ENCODE data around the gene ZBTB5. TPM values are rescaled to one million over a fixed set of nuclear protein-coding genes. Genes with fewer than 3 reads are reported as not detected.
"Not testable (repeated sequence)": the region's sequence is repeated elsewhere in the genome, so short reads cannot be mapped to it uniquely, and the experiment has no call there.

Gene ZBTB5, protein sequence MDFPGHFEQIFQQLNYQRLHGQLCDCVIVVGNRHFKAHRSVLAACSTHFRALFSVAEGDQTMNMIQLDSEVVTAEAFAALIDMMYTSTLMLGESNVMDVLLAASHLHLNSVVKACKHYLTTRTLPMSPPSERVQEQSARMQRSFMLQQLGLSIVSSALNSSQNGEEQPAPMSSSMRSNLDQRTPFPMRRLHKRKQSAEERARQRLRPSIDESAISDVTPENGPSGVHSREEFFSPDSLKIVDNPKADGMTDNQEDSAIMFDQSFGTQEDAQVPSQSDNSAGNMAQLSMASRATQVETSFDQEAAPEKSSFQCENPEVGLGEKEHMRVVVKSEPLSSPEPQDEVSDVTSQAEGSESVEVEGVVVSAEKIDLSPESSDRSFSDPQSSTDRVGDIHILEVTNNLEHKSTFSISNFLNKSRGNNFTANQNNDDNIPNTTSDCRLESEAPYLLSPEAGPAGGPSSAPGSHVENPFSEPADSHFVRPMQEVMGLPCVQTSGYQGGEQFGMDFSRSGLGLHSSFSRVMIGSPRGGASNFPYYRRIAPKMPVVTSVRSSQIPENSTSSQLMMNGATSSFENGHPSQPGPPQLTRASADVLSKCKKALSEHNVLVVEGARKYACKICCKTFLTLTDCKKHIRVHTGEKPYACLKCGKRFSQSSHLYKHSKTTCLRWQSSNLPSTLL
- total RNA-seq (10 to 100 TPM in 1 of 2 donors, 1 to 10 TPM in 1; 9.6 to 21.9 TPM), polyA plus RNA-seq (1 to 10 TPM; 3.2 to 6.9 TPM)
- long read RNA-seq, donor 1, full-length matches to known transcripts, result 7 of 7 reads
- long read RNA-seq, donor 1, partial matches to known transcripts, result 0 of 7 reads
- long read RNA-seq, donor 1, other reads (novel, unspliced or antisense), result 0 of 7 reads
- long read RNA-seq, donor 2, full-length matches to known transcripts, result 3 of 3 reads
- long read RNA-seq, donor 2, partial matches to known transcripts, result 0 of 3 reads
- long read RNA-seq, donor 2, other reads (novel, unspliced or antisense), result 0 of 3 reads
- long read RNA-seq, donor 3, full-length matches to known transcripts, result 4 of 4 reads
- long read RNA-seq, donor 3, partial matches to known transcripts, result 0 of 4 reads
- long read RNA-seq, donor 3, other reads (novel, unspliced or antisense), result 0 of 4 reads
- long read RNA-seq, donor 4, full-length matches to known transcripts, result 4 of 4 reads
- long read RNA-seq, donor 4, partial matches to known transcripts, result 0 of 4 reads
- long read RNA-seq, donor 4, other reads (novel, unspliced or antisense), result 0 of 4 reads
- long read RNA-seq, donor 5, full-length matches to known transcripts, result 10 of 16 reads
- long read RNA-seq, donor 5, partial matches to known transcripts, result 6 of 16 reads
- long read RNA-seq, donor 5, other reads (novel, unspliced or antisense), result 0 of 16 reads

DNA sequence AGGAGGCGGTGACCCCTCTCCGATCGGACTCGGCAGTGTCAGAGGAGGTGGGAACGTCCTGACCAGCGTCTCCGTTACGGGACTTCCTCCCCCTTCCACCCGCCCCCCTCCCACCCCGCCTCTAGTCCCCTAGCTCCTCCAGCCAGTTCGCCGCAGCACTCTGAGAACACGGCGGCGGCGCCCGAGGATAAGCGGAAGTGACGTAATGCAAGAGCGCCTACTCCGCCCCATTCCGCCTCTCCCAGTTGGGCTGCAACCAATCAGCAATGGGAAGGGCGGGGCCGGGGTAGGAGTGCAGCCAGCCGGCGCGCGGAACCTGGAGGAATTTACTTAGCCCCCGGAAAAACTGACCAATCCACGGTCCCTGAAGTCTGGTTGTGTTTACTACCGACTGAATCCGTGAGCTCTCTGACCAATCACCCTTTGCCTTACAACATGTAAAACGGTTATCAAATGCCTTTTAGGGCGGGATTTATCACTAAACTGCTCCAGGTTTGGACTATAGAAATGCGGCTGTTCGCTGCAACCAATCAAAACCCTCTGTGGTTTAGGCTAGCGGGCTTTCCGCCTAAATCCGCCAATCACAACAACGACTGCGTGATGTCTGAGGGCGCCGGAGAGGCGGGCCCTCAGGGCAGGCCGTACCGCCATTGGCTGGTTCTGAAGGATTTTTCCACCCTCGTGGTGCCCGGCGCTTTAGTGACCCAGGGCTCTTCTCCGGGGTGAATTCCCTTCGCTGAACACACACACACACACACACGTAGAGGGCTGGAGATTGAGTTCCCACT lies at the start of gene ZBTB5:
Gene ZBTB5 (minus strand): TSS at position 202 of the 788 bp plus-strand sequence. CDS start 22,899 bp downstream, outside the sequence.
- Histone ChIP-seq H3K27ac (ENCODE audit: low read depth in 1 of 2, low read length in 1 of 2) (peak within 1 kb of the TSS; percentile 95 to 99), H3K36me3 (ENCODE audit: control insufficient read depth in 4 of 4, insufficient read depth in 4 of 4, low read length in 4 of 4) (peaks cover 0 to 3% (median 0%) of the 10 kb centered on the region in 4 donors), H3K9ac (ENCODE audit: insufficient read depth in 1 of 2, low read length in 2 of 2) (peak within 1 kb of the TSS; percentile 96 to 99), H3K4me3 (peak within 1 kb of the TSS; percentile 87), H3K9me3 (ENCODE audit: control insufficient read depth in 4 of 4, insufficient read depth in 3 of 4, low read length in 3 of 4) (no peaks in the 10 kb centered on the region), H3K27me3 (ENCODE audit: control insufficient read depth in 3 of 3, insufficient read depth in 3 of 3, low read length in 2 of 3) (no peaks in the 10 kb centered on the region), H3K4me1 (ENCODE audit: control insufficient read depth in 5 of 5, insufficient read depth in 5 of 5, low read length in 5 of 5) (peaks cover 0 to 18% (median 8%) of the 10 kb centered on the region in 5 donors)
- ATAC-seq (ENCODE audit: insufficient read depth, low FRiP score), result peak; percentile 92
- 0% methylated on average over 48 to 52 of the region's 52 CpGs for WGBS, 2 donors
- TF ChIP-seq, protein P1, sequence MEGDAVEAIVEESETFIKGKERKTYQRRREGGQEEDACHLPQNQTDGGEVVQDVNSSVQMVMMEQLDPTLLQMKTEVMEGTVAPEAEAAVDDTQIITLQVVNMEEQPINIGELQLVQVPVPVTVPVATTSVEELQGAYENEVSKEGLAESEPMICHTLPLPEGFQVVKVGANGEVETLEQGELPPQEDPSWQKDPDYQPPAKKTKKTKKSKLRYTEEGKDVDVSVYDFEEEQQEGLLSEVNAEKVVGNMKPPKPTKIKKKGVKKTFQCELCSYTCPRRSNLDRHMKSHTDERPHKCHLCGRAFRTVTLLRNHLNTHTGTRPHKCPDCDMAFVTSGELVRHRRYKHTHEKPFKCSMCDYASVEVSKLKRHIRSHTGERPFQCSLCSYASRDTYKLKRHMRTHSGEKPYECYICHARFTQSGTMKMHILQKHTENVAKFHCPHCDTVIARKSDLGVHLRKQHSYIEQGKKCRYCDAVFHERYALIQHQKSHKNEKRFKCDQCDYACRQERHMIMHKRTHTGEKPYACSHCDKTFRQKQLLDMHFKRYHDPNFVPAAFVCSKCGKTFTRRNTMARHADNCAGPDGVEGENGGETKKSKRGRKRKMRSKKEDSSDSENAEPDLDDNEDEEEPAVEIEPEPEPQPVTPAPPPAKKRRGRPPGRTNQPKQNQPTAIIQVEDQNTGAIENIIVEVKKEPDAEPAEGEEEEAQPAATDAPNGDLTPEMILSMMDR (IDR thresholded peaks at IDR 0.05; ENCODE audit: control extremely low read depth, extremely low read depth), result no peak
- DNase-seq, result peak; percentile 100

DNA sequence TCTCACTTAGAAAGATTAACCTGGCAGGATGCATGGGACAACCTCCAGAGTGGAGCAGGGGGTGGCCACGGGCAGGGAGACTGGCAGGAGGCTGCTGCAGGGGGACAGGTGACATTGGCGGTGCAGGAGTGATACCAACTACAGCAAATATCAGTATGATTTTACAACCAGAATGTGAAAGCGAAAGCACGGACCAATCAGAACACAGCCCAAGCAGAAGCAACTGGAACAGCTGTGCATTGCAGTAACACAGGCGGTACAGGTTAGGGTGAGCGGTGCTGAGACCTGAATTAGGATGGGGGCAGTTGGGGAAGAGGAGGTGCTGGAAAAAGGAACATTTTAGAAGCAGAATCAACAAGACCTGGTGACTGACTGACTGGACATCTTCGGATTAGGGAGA lies 49.7 kb upstream of the ZBTB5 start:
- TF ChIP-seq, protein P1 (IDR thresholded peaks at IDR 0.05; ENCODE audit: control extremely low read depth, extremely low read depth), result no peak
- peaks cover 0 to 17% (median 11%) of the 10 kb centered on the region in 4 donors for H3K36me3 ChIP-seq (ENCODE audit: control insufficient read depth in 4 of 4, insufficient read depth in 4 of 4, low read length in 4 of 4)

DNA sequence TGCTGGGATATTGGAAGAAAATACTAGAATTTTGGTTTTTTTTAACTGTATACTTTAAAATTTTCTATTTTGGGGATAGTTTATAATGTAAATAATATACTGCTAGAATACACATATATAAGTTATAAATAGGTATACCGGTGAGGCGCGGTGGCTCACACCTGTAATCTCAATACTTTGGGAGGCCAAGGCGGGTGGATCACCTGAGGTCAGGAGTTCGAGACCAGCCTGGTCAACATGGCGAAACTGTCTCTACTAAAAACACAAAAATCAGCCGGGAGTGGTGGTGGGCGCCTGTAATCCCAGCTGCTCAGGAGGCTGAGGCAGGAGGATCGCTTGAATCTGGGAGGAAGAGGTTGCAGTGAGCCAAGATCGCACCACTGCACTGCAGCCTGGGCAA lies 49.2 kb upstream of the ZBTB5 start:
- not testable (repeated sequence) for H3K9ac ChIP-seq (ENCODE audit: insufficient read depth in 1 of 2, low read length in 2 of 2); H3K27ac ChIP-seq (ENCODE audit: low read depth in 1 of 2, low read length in 1 of 2); ATAC-seq (ENCODE audit: insufficient read depth, low FRiP score); H3K4me1 ChIP-seq (ENCODE audit: control insufficient read depth in 5 of 5, insufficient read depth in 5 of 5, low read length in 5 of 5); H3K4me3 ChIP-seq; H3K27me3 ChIP-seq (ENCODE audit: control insufficient read depth in 3 of 3, insufficient read depth in 3 of 3, low read length in 2 of 3); DNase-seq; H3K9me3 ChIP-seq (ENCODE audit: control insufficient read depth in 4 of 4, insufficient read depth in 3 of 4, low read length in 3 of 4)
- H3K36me3 ChIP-seq (ENCODE audit: control insufficient read depth in 4 of 4, insufficient read depth in 4 of 4, low read length in 4 of 4), result peaks cover 0 to 17% (median 11%) of the 10 kb centered on the region in 4 donors
- WGBS, 2 donors, result 98 to 99% methylated on average over 10 of the region's 10 CpGs

More for the DNA sequence above, 49.7 kb upstream of the ZBTB5 start:
- H3K4me1 ChIP-seq (ENCODE audit: control insufficient read depth in 5 of 5, insufficient read depth in 5 of 5, low read length in 5 of 5), result no peaks in the 10 kb centered on the region
- no peak overlapping the region for H3K4me3 ChIP-seq
- H3K27me3 ChIP-seq (ENCODE audit: control insufficient read depth in 3 of 3, insufficient read depth in 3 of 3, low read length in 2 of 3), result no peaks in the 10 kb centered on the region
- no peaks in the 10 kb centered on the region for H3K9me3 ChIP-seq (ENCODE audit: control insufficient read depth in 4 of 4, insufficient read depth in 3 of 4, low read length in 3 of 4)
- 95% methylated on average over 7 of the region's 7 CpGs for WGBS, 2 donors
- no peak for ATAC-seq (ENCODE audit: insufficient read depth, low FRiP score)
- H3K9ac ChIP-seq (ENCODE audit: insufficient read depth in 1 of 2, low read length in 2 of 2), result no peak overlapping the region
- H3K27ac ChIP-seq (ENCODE audit: low read depth in 1 of 2, low read length in 1 of 2), result no peak overlapping the region
- no peak for DNase-seq

Data from lung (tissue), 16 donors.